Dendritic cell treated with granulocyte-macrophage colony-stimulating factor and Interleukin-4, amounts not matched to agents 40 ng/mL and 50 ng/mL, for 4 days (primary cell): Measurements from ENCODE around the gene PTGS1.
"Not testable (repeated sequence)": the region's sequence is repeated elsewhere in the genome, so short reads cannot be mapped to it uniquely, and the experiment has no call there.

Source experiments
- H3K27ac Mint-ChIP-seq: one replicate; pipeline ENCODE4 v1.8.0; 2022; ENCODE audit warnings: mild to moderate bottlenecking, mixed read lengths
- H3K27me3 Mint-ChIP-seq: one replicate; pipeline ENCODE4 v1.8.0; 2022; ENCODE audit warnings: mild to moderate bottlenecking, mixed read lengths
- H3K36me3 Mint-ChIP-seq: one replicate; pipeline ENCODE4 v1.8.0; 2022; ENCODE audit warnings: low read depth, mixed read lengths
- H3K4me1 Mint-ChIP-seq: one replicate; pipeline ENCODE4 v1.8.0; 2022; ENCODE audit warnings: low read depth, mixed read lengths
- H3K4me3 Mint-ChIP-seq: one replicate; pipeline ENCODE4 v1.8.0; 2022; ENCODE audit warnings: mild to moderate bottlenecking, moderate library complexity, mixed read lengths
- H3K9me3 Mint-ChIP-seq: one replicate; pipeline ENCODE4 v1.8.0; 2022; ENCODE audit warnings: mixed read lengths
- intact Hi-C: fragments of 100-400 bp; cut with micrococcal nuclease; formaldehyde crosslinking; loops from one replicate; pipeline ENCODE4 v1.15.0; 2022

The PTGS1 gene

DNA sequence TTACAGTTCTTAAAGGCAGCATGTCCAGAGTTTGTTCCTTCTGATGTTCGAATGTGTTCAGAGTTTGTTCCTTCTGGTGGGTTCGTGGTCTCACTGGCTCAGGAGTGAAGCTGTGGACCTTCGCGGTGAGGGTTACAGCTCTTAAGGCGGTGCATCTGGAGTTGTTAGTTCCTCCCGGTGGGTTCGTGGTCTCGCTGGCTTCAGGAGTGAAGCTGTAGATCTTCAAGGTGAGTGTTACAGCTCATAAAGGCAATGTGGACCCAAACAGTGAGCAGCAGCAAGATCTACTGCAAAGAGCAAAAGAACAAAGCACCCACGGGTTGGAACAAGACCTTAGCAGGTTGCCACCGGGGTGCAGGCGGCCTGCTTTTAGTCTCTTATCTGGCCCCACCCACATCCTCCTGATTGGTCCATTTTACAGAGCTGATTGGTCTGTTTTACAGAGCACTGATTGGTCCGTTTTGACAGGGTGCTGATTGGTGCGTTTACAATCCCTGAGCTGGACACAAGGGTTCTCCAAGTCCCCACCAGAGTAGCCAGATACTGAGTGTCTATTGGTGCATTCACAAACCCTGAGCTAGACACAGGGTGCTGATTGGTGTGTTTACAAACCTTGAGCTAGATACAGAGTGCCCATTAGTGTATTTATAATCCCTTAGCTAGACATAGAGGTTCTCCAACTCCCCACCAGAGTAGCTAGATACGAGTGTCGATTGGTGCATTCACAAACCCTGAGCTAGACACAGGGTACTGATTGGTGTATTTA lies 34.7 kb downstream of the PTGS1 start:
- H3K9me3 Mint-ChIP-seq, H3K27ac Mint-ChIP-seq, H3K36me3 Mint-ChIP-seq, H3K4me3 Mint-ChIP-seq, intact Hi-C loops, H3K27me3 Mint-ChIP-seq, H3K4me1 Mint-ChIP-seq: not testable (repeated sequence)

DNA sequence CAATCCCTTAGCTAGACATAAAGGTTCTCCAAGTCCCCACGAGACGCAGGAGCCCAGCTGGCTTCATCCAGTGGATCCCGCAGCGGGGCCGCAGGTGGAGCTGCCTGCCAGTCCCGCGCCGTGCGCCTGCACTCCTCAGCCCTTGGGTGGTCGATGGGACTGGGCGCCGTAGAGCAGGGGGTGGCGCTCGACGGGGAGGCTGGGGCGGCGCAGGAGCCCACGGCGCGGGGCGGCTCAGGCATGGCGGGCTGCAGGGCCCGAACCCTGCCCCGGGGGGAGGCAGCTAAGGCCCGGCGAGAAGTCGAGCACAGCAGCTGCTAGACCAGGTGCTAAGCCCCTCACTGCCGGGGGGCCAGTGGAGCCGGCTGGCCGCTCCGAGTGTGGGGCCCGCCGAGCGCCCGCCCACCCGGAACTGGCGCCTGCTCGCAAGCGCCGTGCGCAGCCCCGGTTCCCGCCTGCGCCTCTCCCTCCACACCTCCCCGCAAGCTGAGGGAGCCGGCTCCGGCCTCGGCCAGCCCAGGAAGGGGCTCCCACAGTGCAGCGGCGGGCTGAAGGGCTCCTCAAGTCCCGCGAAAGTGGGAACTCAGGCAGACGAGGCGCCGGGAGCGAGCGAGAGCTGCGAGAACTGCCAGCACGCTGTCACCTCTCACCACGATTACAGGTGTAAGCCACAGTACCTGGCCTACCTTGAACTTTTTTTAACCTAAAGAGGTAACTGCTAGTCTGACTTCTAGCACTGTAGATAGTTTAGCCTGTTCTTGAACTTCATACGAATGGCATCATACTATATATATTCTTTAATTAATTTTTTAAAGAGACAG lies 35.5 kb downstream of the PTGS1 start:
- intact Hi-C loops, result no loop called here
- H3K27ac Mint-ChIP-seq, result no peak overlapping the region
- no peaks in the 10 kb centered on the region for H3K9me3 Mint-ChIP-seq
- H3K36me3 Mint-ChIP-seq, result no peaks in the 10 kb centered on the region
- peaks cover 4% of the 10 kb centered on the region for H3K27me3 Mint-ChIP-seq
- peak overlapping the region; percentile 23 for H3K4me3 Mint-ChIP-seq
- H3K4me1 Mint-ChIP-seq, result peaks cover 6% of the 10 kb centered on the region

DNA sequence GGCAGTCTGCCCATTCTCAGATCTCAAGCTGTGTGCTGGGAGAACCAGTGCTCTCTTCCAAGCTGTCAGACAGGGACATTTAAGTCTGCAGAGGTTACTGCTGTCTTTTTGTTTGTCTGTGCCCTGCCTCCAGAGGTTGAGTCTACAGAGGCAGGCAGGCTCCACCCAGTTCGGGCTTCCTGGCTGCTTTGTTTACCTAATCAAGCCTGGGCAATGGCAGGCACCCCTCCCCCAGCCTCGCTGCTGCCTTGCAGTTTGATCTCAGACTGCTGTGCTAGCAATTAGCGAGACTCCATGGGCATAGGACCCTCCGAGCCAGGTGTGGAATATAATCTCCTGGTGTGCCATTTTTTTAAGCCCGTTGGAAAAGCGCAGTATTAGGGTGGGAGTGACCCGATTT lies 43.3 kb downstream of the PTGS1 start:
- H3K27me3 Mint-ChIP-seq, H3K36me3 Mint-ChIP-seq, H3K27ac Mint-ChIP-seq, H3K4me3 Mint-ChIP-seq, H3K9me3 Mint-ChIP-seq, H3K4me1 Mint-ChIP-seq, intact Hi-C loops: not testable (repeated sequence)

DNA sequence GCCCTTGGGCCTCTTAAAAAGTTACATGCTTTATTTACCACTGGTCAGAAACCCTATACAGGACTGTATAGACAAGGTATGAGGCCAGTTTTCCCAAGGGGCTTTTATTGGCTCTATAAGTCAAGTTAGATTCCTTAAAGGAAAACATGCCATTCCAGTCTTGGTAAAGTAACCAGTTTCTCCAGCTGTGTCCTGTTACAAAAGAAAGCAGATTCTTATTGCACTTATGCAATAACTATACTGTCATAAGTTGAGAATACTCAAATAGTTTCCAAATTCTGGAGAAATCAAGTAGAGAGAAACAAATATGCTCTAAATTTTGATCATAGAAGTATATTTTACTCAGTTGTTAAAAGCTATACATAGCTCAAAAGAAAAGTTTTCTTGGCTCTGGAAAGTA lies 47.2 kb downstream of the PTGS1 start:
- Mint-ChIP-seq H3K36me3 (no peaks in the 10 kb centered on the region), H3K9me3 (peaks cover 21% of the 10 kb centered on the region), H3K27ac (no peak overlapping the region), H3K4me3 (no peak overlapping the region), H3K4me1 (no peaks in the 10 kb centered on the region), H3K27me3 (no peaks in the 10 kb centered on the region)
- intact Hi-C loops, result no loop called here

DNA sequence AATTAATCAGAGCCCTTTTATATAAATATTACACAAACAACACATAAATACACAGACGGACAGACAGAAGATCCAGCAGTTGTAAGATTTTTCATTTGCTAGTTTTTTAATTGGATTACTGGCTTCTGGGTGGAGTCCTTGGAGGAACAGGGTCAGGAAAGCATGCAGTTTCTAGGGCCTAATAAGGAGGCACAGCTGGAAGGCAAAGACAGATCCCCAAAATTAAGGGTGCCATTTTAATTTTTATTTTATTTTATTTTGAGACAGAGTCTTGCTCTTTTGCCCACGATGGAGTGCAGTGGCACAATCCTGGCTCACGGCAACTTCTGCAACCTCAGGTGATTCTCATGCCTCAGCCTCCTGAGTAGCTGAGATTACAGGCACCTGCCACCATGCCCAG lies 49.5 kb downstream of the PTGS1 start:
- no peaks in the 10 kb centered on the region for H3K4me1 Mint-ChIP-seq
- H3K9me3 Mint-ChIP-seq, result peaks cover 21% of the 10 kb centered on the region
- intact Hi-C loops, result no loop called here
- H3K27ac Mint-ChIP-seq, result no peak overlapping the region
- H3K27me3 Mint-ChIP-seq, result peaks cover 2% of the 10 kb centered on the region
- H3K36me3 Mint-ChIP-seq, result no peaks in the 10 kb centered on the region
- H3K4me3 Mint-ChIP-seq, result no peak overlapping the region

DNA sequence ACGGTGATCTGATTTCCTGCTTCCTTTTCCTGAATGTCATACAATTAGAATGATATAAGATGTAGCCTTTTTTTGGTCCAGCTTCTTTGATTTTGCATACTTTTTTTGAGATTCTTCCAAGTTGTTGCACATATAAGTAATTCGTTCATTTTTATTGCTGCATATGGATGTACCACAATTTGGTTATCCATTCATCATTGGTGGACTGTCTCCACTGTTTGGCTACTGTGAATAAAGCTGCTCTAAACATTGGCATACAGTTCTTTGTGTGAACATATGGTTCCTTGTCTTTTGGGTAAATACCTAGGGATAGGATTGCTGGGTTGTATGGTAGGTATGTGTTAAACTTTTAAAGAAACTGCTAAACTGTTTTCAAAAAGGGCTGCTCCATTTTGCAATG lies 54.3 kb downstream of the PTGS1 start:
- H3K27ac Mint-ChIP-seq, result no peak overlapping the region
- intact Hi-C loops, result no loop called here
- no peak overlapping the region for H3K4me3 Mint-ChIP-seq
- no peaks in the 10 kb centered on the region for H3K4me1 Mint-ChIP-seq
- peaks cover 13% of the 10 kb centered on the region for H3K9me3 Mint-ChIP-seq
- peaks cover 2% of the 10 kb centered on the region for H3K27me3 Mint-ChIP-seq
- no peaks in the 10 kb centered on the region for H3K36me3 Mint-ChIP-seq

DNA sequence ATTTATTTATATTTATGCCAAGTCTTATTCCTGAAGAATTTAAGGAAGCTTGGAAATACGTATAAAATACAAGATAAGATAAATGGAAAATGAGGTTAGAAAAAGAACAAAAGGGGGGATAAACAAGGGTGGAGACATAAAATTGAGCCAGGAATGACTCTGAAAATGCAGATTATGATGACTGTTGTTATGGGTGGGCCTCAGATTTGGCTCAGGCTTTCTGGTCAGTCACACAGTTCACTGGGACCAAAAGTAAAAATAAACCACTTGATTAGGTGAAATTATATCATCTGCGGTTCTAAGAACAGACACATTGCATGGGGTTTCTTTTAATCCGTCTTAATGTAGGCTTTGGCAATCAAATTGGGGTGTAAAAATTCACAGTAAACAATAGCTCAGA lies 55.9 kb downstream of the PTGS1 start:
- Mint-ChIP-seq H3K4me1 (no peaks in the 10 kb centered on the region), H3K4me3 (no peak overlapping the region), H3K27ac (no peak overlapping the region), H3K36me3 (no peaks in the 10 kb centered on the region), H3K27me3 (peaks cover 6% of the 10 kb centered on the region), H3K9me3 (peaks cover 4% of the 10 kb centered on the region)
- intact Hi-C loops, result no loop called here

DNA sequence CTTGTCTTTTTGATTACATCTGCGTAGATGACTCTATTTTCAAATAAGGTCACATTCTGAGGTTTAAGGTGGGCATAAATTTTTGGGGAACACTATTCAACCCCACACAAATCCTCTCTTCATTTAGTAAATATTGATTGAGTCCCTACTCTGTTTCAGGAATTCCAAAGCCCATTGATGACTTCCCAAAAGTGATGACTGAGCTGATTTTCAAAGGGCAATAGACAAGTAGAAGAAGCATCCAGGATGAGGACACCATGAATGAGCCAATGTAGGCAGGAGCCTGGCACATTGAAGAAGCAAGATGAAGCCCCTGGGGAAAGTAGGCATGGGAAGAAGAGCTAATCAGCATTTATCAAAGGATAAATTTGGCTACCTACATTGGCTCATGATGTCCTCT lies 71.7 kb downstream of the PTGS1 start:
- no peaks in the 10 kb centered on the region for H3K4me1 Mint-ChIP-seq
- H3K27me3 Mint-ChIP-seq, result peaks cover 27% of the 10 kb centered on the region
- intact Hi-C loops, result no loop called here

DNA sequence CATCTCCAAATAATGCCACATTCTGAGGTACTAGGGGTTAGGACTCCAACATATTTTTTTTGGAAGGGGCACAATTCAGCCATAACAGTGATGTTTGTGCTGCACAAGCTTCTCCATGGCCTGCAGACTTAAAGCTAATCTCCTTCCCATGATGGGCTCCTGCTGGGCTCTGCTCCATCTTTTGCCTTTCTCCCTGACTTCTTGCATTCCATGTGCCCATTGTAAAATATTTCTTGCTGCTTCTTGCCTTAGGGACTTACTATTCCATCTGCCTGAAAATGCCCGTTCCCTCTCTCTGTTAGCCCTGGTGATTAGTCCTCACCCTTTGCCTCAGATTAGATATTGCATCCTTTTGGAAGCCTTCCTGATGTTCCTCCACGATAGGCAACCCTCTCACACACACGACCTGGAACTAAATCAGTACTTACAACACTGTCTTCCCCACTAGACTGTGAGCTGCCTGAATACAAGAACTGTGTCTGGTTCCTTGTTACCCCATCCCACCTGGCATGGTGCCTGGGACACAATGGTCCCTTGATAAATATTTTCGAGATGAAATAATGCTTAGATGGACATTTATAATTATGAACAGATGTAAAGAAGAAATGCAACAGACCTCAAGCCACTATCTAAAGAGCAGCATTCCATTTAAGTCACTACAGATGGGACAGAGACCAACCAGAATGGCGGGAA lies 73.4 kb downstream of the PTGS1 start:
- no peak overlapping the region for H3K27ac Mint-ChIP-seq
- H3K4me3 Mint-ChIP-seq, result no peak overlapping the region
- H3K27me3 Mint-ChIP-seq, result peaks cover 24% of the 10 kb centered on the region
- intact Hi-C loops, result no loop called here
- no peaks in the 10 kb centered on the region for H3K36me3 Mint-ChIP-seq
- peaks cover 18% of the 10 kb centered on the region for H3K9me3 Mint-ChIP-seq
- H3K4me1 Mint-ChIP-seq, result no peaks in the 10 kb centered on the region

More for the DNA sequence above, 71.7 kb downstream of the PTGS1 start:
- Mint-ChIP-seq H3K9me3 (peaks cover 17% of the 10 kb centered on the region), H3K36me3 (no peaks in the 10 kb centered on the region), H3K4me3 (no peak overlapping the region), H3K27ac (no peak overlapping the region)
